Testis (tissue), 2 donors: ENCODE measurements around the gene WNK3.

Source experiments
- CTCF ChIP-seq, 3 experiments: fragments of 450-650 bp in 2 of 3; fragments of 200-600 bp in 1 of 3; sonication (generic) in 1 of 3; IDR thresholded peaks; one replicate each; pipeline ENCODE4 v1.5.1; 2016 to 2019; ENCODE audit warnings: antibody characterized with exemption in 3 of 3, mild to moderate bottlenecking in 2 of 3, moderate library complexity in 1 of 3
- POLR2A ChIP-seq: fragments of 450-650 bp; IDR thresholded peaks from one replicate; pipeline ENCODE4 v1.6.1; 2017; ENCODE audit warnings: antibody characterized with exemption, mild to moderate bottlenecking, moderate library complexity

GRCh38 chrX:54223581-54223980, 134.3 kb downstream of the WNK3 start:
- TF ChIP-seq CTCF (IDR thresholded peaks at IDR 0.05), result no peak
- TF ChIP-seq POLR2A, result no peak
